Endodermal cell (in vitro differentiated cells): ENCODE results near the gene DYNLT2B. TPM values are rescaled to one million over a fixed set of nuclear protein-coding genes. Genes with fewer than 3 reads are reported as not detected.

Experiments used
- DNase-seq: peaks from one replicate; pipeline ENCODE4 v3.0.0-alpha.2; 2017
- H3K27ac ChIP-seq: 2 replicates; pipeline ENCODE4 v1.5.1; 2013; ENCODE audit warnings: mild to moderate bottlenecking, low read depth, low read length, moderate library complexity
- H3K27me3 ChIP-seq: 2 replicates; pipeline ENCODE4 v1.6.1; 2013; ENCODE audit warnings: mild to moderate bottlenecking, low read length, moderate library complexity; ENCODE audit not compliant: insufficient read depth, control insufficient read depth, poor library complexity, severe bottlenecking
- H3K36me3 ChIP-seq: 2 replicates; pipeline ENCODE4 v1.7.0; 2013; ENCODE audit warnings: mild to moderate bottlenecking, low read length, moderate library complexity; ENCODE audit not compliant: control insufficient read depth, insufficient read depth
- H3K4me1 ChIP-seq: one replicate; pipeline ENCODE4 v1.7.0; 2013; ENCODE audit warnings: low read length; ENCODE audit not compliant: control insufficient read depth, insufficient read depth
- H3K4me3 ChIP-seq: 2 replicates; pipeline ENCODE4 v1.5.1; 2013; ENCODE audit warnings: mild to moderate bottlenecking, low read length, moderate library complexity
- H3K9ac ChIP-seq: 2 replicates; pipeline ENCODE4 v1.6.1; 2013; ENCODE audit warnings: mild to moderate bottlenecking, low read length, moderate library complexity; ENCODE audit not compliant: poor library complexity, severe bottlenecking; ENCODE audit errors: extremely low read depth
- H3K9me3 ChIP-seq: 2 replicates; pipeline ENCODE4 v1.6.1; 2013; ENCODE audit warnings: mild to moderate bottlenecking, low read length, moderate library complexity; ENCODE audit not compliant: control insufficient read depth
- H3K27ac Mint-ChIP-seq: 2 replicates; pipeline ENCODE4 v1.8.0; 2020; ENCODE audit warnings: mixed read lengths
- H3K27me3 Mint-ChIP-seq: 2 replicates; pipeline ENCODE4 v1.8.0; 2021; ENCODE audit warnings: mild to moderate bottlenecking, mixed read lengths; ENCODE audit not compliant: insufficient read depth
- H3K36me3 Mint-ChIP-seq: 2 replicates; pipeline ENCODE4 v1.8.0; 2020; ENCODE audit warnings: low read depth, mixed read lengths
- H3K4me1 Mint-ChIP-seq: 2 replicates; pipeline ENCODE4 v1.8.0; 2020; ENCODE audit warnings: mixed read lengths
- H3K4me3 Mint-ChIP-seq: 2 replicates; pipeline ENCODE4 v1.8.0; 2020; ENCODE audit warnings: mild to moderate bottlenecking, moderate library complexity, mixed read lengths
- H3K9me3 Mint-ChIP-seq: 2 replicates; pipeline ENCODE4 v1.8.0; 2020; ENCODE audit warnings: mild to moderate bottlenecking, mixed read lengths
- WGBS, 2 experiments: methylation state at CpG; one replicate each; pipeline versions ENCODE4 v1.1.5 to v1.1.7; 2013; ENCODE audit warnings: missing lambda C conversion rate in 2 of 2, mixed read lengths in 1 of 2; ENCODE audit not compliant: insufficient coverage in 1 of 2, insufficient read length in 1 of 2; 5-methylcytosine and 5-hydroxymethylcytosine counted together
- total RNA-seq, 2 donors: library from RNA; stranded (reverse); fragmentation: NEBNext Ultra II Directional in 1 of 2; extraction: Animal tissue kit (Norgen Biotek cat#: 25700) in 1 of 2; gene quantifications; 2 replicates in 1 of 2; 3 replicates in 1 of 2; pipeline ENCODE4 v1.2.1, GENCODE V29; 2021
- TF ChIP-seq, protein P1 (sequence below): fragments of 200-600 bp; sonication (generic); conservative IDR thresholded peaks from 2 replicates; pipeline ENCODE4 v1.5.0; 2021; ENCODE audit warnings: antibody characterized with exemption, mild to moderate bottlenecking

The DYNLT2B gene
- total RNA-seq, 2 donors from 2014 or later, result 22.6 to 45.5 TPM

DNA sequence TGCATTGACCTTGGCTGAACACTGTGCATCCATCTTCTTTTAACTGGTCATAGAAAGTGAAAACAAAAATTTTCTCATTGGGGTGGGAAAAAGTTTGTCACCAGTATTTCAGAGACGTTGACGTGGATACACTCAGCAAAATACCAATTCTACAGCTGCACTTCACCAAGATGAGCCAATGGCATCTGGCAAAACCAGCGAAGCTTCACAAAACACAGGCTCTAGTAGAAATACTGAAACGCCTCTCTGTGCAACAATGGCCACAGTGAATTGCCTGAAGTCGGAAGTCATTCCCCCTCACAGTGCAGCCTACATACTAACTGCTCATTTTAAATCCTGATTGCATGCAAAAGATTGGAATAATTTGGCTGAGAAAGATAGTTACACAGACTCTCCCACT, 47.5 kb downstream of the DYNLT2B start:
- DNase-seq, result no peak
- Mint-ChIP-seq H3K4me3 (no peak overlapping the region), H3K36me3 (peaks cover 61% of the 10 kb centered on the region), H3K27ac (no peak overlapping the region), H3K27me3 (no peaks in the 10 kb centered on the region), H3K4me1 (no peaks in the 10 kb centered on the region), H3K9me3 (peaks cover 12% of the 10 kb centered on the region)
- H3K9me3 ChIP-seq, result peaks cover 42% of the 10 kb centered on the region
- WGBS, 2 experiments, result 89 to 97% methylated on average over 4 to 5 of the region's 5 CpGs
- H3K4me3 ChIP-seq, result no peak overlapping the region
- H3K27me3 ChIP-seq, result no peaks in the 10 kb centered on the region
- TF ChIP-seq, protein P1, sequence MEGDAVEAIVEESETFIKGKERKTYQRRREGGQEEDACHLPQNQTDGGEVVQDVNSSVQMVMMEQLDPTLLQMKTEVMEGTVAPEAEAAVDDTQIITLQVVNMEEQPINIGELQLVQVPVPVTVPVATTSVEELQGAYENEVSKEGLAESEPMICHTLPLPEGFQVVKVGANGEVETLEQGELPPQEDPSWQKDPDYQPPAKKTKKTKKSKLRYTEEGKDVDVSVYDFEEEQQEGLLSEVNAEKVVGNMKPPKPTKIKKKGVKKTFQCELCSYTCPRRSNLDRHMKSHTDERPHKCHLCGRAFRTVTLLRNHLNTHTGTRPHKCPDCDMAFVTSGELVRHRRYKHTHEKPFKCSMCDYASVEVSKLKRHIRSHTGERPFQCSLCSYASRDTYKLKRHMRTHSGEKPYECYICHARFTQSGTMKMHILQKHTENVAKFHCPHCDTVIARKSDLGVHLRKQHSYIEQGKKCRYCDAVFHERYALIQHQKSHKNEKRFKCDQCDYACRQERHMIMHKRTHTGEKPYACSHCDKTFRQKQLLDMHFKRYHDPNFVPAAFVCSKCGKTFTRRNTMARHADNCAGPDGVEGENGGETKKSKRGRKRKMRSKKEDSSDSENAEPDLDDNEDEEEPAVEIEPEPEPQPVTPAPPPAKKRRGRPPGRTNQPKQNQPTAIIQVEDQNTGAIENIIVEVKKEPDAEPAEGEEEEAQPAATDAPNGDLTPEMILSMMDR, result no peak
- peaks cover 66% of the 10 kb centered on the region for H3K36me3 ChIP-seq
- no peaks in the 10 kb centered on the region for H3K4me1 ChIP-seq
- H3K27ac ChIP-seq, result no peak overlapping the region
- no peak overlapping the region for H3K9ac ChIP-seq

DNA sequence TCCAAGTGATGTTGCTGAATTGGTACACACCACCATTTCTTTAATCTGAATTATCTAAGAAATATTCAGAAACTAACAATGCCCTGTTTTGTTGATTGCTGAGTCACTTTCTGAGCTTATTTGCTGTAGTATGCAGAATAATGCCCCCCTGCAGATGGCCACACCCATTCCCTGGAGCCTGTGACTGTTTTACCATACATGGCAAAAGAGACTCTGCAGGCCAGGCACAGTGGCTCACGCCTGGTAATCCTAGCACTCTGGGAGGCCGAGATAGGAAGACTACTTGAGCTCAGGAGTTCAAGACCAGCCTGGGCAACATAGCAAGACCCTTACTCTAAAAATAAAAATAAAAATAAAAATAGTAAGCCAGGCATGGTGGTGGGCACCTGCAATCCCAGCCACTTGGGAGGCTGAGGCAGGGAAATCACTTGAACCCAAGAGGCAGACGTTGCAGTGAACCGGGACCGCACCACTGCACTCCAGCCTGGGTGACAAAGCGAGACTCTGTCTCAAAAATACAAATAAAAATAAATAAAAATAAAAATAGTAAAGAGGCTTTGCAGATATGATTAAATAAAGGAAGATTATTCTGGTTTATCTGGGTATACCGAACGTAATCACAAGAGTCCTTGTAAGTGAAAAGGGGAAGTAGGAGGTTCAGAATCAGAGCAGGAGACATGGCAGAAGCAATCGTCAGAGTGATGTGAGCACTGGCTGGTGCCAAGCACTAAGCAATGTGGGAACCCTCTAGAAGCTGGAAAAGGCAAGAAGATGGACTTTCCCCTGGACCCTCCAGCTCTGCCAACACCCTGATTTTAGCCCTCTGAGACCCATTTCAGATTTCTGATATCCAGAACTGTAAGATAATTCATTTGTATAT, 49.5 kb downstream of the DYNLT2B start:
- 91 to 93% methylated on average over 3 to 8 of the region's 9 CpGs for WGBS, 2 experiments

DNA sequence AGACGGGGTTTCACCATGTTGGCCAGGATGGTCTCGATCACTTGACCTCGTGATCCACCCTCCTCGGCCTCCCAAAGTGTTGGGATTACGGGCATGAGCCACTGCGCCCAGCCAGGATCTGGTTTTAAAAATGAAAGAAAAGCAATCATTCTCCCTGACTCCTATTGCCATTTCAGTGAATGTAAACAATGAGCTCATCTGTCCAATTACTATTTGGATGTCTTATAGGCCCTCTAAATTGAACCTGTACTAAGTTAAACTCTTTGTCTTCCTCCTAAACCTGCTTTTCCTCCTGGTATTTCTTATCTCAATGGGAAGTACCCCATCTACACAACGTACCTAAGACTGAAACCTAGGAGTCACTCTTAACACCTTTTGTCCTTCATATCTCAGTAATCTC, 54.2 kb downstream of the DYNLT2B start:
- Histone ChIP-seq H3K27me3 (no peaks in the 10 kb centered on the region), H3K36me3 (peaks cover 74% of the 10 kb centered on the region), H3K4me3 (no peak overlapping the region), H3K9me3 (peaks cover 9% of the 10 kb centered on the region), H3K9ac (no peak overlapping the region), H3K4me1 (no peaks in the 10 kb centered on the region), H3K27ac (no peak overlapping the region)
- H3K9me3 Mint-ChIP-seq, result peaks cover 3% of the 10 kb centered on the region
- DNase-seq, result no peak
- H3K27ac Mint-ChIP-seq, result no peak overlapping the region
- WGBS, 2 experiments, result 94 to 99% methylated on average over 7 of the region's 7 CpGs
- H3K4me1 Mint-ChIP-seq, result peaks cover 7% of the 10 kb centered on the region
- H3K27me3 Mint-ChIP-seq, result no peaks in the 10 kb centered on the region
- no peak overlapping the region for H3K4me3 Mint-ChIP-seq
- peaks cover 56% of the 10 kb centered on the region for H3K36me3 Mint-ChIP-seq
- TF ChIP-seq, protein P1, result no peak

More for the DNA sequence above, 49.5 kb downstream of the DYNLT2B start:
- Mint-ChIP-seq H3K4me3 (no peak overlapping the region), H3K4me1 (peaks cover 2% of the 10 kb centered on the region), H3K27ac (peak overlapping the region; percentile 52), H3K36me3 (peaks cover 55% of the 10 kb centered on the region), H3K9me3 (peaks cover 8% of the 10 kb centered on the region), H3K27me3 (no peaks in the 10 kb centered on the region)
- Histone ChIP-seq H3K4me3 (no peak overlapping the region), H3K27ac (no peak overlapping the region), H3K27me3 (no peaks in the 10 kb centered on the region), H3K9ac (no peak overlapping the region), H3K36me3 (peaks cover 69% of the 10 kb centered on the region), H3K4me1 (no peaks in the 10 kb centered on the region), H3K9me3 (peaks cover 28% of the 10 kb centered on the region)
- TF ChIP-seq, protein P1, result no peak
- DNase-seq, result peak; percentile 87
